ENCODE data around the gene MARCHF6.
A peak's percentile ranks its signal among the peaks of the same experiment; 100 is the strongest.
"Not testable (repeated sequence)": the region's sequence is repeated elsewhere in the genome, so short reads cannot be mapped to it uniquely, and the experiment has no call there.

The MARCHF6 gene

DNA sequence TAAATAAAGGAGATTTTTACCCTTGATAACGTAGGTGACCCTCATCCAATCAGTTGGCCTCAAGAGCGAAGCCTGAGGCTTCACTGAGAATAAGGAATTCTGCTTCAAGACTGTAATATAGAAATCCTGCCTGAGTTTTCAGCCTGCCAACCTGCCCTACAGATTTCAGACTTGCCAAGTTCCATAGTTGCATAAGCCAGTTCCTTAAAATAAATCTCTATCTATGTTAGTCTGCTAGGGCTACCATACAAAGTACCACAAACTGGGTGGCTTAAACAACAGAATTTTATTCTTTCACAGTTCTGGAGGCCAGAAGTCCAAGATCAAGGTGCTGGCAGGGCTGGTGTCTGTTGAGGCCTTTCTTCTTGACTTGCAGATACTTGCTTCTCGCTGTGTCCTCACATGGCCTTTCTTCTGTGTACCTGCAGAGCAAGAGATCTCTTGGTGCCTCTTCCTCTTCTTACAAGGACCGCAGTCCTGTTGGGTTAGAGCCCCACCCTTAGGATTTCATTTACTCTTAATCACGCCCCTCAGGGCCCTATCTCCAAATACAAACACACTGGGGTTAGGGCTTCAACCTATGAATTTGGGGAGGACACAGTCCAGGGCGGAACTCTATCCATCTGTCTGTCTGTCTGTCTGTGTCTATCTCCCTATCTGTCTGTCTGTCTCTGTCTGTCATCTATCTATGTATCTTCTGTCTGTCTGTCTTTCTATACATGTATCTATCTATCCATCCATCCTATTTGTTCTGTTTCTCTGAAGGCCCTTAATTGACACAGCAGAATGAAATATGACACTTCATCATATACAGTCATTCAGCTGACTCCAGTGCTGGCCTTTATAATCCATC is 28.8 kb upstream of the MARCHF6 start:
- DNase-seq: no peak

DNA sequence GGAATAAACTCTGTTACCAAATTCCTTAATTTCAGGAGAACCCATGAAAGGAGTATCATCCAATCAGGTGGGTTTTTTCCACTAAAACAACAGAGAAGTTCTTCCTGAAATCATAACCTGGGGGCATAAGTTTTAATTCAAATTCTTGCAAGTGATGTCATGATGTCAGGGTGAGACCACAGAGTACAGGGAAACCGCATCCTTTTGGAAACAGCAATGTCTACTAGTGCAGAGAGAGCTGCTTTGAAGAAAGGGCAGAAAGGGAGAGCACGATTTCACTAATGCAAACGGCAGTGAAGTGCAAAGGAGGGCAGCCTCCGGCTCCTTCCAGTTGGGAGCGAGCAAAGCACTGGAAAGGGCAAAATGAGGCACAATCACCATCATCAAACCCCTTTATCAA is 25.2 kb upstream of the MARCHF6 start:
- DNase-seq: no peak

DNA sequence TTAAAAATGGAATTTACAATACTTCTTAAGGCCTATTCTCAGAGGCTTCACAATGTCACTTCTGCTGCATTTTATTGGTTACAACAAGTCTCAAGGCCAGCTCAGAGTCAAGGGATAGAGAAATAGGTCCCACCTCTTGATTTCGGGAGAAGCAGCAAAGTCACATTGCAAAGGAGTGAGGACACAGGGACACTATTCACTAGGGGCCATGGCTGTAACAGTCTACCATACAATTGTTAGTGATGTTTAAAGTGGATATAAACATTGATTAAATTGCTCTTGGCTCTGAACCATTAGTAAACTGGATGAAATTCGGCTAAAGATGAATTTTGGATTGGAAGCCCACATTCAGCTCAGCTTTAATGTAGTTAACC is 24.1 kb upstream of the MARCHF6 start:
- DNase-seq: no peak

DNA sequence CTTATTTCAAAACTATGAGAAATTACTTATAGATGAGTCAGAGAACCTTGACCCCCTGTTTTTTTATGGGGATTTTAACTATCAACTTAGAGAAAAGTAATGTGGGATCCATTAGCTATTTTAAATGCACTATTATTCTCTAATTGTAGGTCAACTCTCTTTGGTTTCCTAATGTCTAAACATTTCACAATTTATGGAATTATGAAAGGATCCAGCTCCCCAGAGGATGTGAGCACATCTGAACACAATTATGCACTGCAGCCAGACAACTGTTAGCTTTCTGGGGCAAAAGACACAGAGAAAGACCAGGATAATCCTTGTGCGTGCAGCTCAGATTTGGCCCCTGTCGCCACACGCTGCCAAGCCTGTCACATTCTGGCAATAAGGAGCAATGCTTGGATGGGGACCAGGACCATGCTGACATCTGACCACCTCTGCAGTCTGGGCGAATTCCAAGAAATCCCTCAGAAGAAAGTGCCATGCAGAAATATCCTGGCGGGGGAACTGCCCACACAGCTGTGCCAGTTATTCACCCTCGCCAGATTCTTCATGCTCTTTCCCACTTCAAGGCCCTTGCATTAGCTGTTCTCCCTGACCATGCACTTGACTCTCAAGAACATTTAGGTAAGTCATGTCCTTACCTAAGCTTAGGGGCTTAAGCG is 23.5 kb upstream of the MARCHF6 start:
- no peak for DNase-seq

DNA sequence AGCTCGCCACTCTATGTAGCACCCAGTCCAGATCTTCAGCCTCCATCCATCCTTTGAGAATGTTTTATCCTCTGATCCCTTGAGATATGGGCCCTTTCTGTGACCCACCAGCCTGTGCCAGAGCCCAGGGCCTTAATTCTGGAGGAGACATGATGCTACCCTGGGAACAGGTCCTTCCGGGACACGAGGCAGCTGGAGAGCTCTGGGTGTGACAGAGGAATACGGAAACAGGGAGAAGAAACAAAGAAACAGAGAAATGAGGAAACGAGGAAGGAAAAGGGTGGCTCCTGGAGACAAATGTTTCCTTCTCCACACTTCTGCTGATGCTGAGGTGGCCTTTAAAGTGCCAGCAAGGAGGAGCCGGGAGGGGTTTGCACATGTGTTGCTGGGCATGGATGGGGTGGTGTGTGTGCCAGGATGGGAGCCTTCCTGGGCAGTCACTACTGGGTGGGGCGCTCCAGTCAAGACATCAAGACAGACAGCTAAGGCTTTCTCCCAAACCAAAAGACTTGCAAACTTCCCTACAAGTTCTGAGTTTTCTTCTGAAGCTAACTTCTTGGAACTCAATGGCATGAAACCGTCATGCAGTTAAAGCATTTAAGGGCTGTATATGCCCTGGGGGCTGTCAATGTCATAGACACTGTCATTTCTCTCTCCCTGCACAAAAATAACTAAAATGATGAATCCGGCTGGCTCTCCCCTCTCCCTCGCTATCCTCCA is 22.8 kb upstream of the MARCHF6 start:
- no peak for DNase-seq

DNA sequence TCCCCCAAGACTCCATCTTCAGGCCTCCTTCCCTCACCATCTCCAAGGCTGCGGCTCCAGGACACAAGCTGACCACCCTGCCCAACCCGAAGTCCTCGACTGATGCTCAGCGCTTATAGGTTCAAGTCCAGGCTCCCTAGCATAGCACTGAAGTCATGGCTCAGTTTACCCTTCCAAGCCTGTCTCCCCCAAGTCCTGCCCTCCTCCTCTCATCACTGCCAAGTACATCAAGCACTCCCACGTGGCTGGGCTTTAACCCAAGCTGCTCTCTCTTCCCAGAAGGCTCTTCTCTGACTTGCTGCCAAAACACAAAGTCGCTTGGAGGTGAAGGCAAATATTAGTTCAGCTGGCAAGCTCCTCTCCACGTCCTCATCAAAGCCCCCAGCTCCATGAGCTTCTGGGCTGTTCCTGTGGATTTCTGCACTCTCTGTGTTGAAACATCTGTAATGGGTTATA is 22.1 kb upstream of the MARCHF6 start:
- DNase-seq: no peak

DNA sequence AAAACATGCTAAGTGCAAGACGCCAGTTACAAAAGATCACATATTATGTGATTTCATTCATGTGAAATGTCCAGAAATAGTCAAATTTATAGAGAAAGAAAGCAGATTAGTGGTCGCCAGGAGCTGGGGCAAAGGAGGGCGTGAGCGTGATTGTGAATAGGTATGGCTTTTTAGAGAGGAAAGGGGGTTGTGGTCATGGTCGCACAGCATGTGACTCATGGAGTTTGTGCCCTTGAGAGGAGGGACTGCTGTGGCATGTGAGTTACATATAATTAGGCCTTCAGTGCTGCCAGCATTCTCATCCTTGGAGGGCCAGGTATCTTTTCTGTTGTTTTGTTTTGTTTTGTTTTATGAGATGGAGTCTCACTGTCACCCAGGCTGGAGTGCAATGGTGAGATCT is 21.2 kb upstream of the MARCHF6 start:
- DNase-seq: no peak

DNA sequence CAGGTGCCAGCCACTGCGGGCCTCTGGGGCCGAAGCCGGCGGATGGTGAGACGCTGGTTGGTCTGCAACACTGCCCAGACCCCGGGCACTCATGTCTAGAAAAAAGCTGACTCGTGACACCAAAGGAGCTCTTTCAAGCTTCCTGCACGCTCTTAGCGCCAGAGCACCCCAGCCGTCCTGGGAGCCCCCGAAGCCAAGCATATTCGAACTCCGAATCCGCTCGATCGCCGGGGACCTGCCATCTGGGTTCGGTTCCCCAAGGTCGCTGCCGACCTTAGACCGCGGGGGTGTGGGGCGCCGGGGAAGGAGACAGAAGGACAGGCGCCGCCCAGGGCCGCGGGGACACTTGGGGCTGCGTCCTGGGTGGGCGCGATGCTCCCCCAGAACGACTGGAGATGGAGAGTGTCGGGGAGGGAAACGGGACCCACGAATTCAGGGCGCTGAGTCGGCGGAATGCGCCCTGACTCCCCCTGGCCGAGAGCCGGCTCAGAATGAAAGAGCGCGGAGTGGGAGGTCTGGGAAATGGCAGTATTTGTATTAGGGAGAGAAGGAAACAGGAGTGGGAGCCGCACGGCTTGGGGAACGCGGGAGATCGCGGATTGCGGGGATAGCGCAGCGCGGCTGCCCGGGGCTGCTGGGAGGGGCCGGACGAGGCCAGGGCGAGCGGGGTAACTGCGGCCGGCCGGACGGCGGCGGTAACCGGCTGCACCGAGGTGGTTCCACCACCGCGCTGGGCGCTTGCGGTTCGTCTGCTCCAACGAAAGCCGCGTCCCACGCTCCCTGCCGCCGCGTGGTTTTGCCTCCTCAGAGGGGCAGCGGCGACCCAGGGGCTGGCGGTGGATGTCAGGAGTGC is 20.1 kb upstream of the MARCHF6 start:
- DNase-seq: peak in 1 of 2 experiments; percentile 64

DNA sequence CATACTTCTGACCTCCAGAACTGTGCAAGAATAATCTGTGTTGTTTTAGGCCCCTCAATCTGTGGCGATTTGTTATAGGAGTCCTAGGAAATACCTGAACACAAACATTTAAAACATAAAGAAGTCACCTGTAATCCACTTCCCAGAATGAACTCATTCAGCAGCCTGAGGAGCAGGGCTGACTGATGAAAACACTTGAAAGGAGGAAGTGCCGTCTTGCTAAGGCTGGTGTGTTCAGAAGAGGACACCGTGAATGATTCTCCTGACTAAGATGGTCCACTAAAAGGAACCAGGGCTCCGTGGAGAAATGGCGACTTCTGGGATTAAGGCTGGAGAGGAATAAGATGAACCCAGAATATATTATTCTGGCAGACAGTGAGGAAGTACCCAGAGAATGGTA is 18.7 kb upstream of the MARCHF6 start:
- no peak for DNase-seq

DNA sequence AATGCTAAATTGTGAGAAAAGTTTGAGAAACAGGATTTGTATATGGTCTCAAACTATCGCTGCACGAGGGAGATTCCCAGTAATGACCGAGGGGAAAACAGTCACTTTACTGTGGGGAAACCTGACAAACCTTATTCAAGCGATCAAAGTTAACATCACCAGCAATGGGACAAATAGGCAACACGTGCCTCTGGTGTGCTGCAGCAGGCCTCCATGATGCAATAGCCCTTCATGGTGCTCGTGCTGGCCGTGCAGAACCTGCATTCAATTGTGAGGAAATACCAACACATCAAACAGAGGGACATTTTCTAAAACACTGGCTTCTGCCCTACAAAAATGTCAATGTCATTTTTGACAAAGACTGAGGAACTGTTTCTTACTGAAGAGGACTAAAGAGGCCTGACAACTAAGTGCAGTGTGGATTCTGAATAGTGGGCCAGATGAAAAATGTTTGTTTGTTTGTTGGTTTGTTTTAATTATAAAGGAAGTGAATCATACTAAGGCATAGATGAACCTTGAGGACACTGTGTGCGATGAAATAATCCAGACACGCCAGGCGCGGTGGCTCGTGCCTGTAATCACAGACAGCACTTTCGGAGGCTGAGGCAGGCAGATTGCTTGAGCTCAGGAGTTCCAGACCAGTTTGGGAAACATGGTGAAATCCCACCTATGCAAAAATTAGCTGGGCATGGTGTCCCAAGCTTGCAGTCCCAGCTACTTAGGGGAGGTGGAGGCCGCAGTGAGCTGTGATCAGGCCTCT is 17.6 kb upstream of the MARCHF6 start:
- DNase-seq: no peak

DNA sequence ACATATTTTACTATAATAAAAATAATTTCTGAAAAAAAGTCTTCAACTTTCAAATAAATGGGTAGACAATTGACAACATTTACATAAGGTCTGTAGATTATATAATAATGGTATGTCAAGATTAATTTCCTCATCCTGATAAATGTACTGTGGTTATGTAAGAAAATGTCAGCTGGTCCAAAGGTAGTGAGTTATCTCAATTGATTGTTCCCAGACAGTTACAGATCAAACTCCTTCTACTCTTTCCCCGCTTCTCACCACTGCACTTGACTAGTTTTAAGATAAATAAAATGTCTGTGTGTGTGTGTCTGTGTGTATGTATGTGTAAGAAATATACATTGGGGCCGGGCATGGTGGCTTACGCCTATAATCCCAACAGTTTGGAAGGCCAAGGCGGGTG is 16.4 kb upstream of the MARCHF6 start:
- no peak for DNase-seq

DNA sequence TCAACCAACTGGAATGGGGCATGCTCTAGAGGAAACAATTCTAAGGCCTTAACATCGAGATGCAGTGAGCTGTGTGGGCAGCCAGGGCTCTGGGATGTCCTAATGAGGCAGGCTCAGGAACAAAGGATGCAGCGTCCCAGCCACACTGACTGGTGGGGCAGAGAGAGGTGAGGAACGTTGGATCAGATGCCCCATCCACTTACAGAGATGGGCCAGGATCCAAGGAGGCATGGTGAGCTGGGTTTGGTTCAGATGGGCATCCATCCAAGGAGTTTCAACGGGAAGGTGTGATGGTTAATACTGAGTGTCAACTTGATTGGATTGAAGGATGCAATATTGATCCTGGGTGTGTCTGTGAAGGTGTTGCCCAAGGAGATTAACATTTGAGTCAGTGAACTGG is 15.5 kb upstream of the MARCHF6 start:
- DNase-seq: no peak

DNA sequence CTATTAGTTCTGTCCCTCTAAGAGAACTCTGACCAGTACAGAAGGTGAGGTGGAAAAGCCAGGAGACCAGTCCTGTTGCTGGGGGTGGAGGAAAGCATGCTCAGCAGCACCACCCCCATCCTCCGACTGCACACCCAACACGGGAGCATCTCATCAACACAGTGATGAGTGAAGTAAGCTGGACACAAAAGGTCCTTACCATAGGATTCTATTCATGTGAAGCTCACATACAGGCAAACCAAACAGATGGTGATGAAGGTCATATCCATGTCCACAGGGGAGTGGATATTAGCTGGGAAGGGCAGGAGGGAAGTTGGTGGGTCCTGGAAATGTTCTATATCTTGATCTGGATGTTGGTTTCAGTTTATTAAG is 14.8 kb upstream of the MARCHF6 start:
- DNase-seq: no peak

DNA sequence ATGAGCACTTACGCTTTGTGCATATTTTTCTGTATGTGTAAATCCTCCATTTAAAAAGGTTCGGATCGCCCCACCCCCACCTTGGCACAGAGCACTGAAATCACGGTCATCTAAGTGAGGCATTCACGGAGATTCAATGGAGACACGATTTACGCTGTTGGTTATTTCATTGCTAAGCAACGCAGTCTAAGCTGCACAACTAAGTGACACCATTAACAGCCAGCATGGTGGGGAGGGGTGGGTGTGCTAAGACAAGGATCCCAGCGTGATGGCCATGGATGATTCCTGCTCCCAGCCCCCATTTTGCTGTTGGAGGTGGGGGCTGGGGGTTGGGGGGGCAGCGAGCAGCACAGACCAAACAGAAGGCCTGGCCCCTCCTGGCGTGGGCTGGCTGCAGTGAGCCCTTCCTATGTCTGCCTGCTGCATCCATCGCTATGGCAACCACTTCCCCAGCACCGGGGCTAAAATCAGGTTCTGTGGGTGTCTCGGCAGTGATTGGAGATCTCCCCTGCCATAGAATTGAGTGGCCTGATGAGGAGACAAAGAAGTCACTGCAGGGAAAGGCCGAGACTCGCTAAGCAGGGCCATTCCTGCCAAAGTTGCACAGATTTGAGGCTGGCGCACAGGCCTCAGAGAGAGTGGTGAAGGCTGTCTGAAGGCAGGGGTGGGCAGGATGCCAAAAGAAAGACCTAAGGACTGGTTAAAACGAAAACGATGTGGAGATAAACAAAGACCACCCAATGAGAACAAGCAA is 14.3 kb upstream of the MARCHF6 start:
- no peak for DNase-seq

DNA sequence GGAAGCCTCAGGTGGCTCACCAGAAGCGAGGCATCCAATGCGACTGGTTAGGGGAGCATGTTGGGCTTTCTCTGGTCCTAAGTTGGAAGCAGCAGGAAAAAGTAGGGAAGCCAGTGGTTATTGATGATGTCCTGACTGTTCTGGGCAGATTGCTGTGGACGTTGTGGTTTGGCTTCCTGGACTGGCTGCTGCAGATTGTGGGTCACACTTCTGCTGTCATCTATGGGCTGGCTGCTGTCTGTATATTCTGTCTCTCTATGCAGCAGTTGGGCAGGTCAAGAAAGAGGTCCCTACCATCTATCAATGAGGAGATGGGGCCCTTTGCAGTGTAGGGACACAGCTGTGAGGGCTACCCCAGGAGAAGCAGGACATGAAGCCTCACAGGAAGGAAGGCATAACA is 13.5 kb upstream of the MARCHF6 start:
- DNase-seq: no peak

DNA sequence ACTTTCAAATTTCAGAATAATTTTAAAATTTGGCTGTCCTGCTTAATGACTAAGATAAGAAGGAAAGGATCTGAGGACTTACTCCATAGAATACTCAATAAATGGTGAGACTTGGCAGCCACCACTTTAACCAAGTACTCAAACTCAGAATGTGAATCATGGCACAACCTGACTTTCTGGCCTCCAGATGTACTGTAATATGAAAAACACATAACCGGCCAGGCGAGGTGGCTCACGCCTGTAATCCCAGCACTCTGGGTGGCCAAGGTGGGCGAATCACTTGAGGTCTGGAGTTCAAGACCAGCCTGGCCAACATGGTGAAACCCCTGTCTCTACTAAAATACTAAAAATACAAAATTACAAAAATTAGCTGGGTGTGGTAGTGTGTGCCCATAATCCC is 10.0 kb upstream of the MARCHF6 start:
- DNase-seq: no peak

DNA sequence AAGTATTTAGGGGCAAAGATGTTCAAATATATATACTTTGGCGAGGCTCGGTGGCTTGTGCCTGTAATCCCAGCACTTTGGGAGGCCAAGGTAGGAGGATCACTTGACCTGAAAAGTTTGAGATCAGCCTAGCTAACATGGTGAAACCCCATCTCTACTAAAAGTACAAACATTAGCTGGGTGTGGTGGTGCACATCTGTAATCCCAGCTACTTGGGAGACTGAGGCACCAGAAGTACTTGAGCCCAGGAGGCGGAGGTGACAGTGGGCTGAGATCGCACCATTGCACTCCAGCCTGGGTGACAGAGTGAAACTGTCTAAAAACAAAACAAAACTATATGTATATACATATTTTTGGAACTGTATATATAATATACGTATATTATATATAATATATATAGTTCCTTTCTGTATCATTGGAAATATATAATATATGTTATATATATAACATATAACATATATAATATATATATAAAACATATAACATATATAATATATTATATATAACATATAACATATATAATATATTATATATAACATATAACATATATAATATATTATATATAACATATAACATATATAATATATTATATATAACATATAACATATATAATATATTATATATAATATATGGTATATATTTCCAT is 8.9 kb upstream of the MARCHF6 start:
- DNase-seq: not testable (repeated sequence)

DNA sequence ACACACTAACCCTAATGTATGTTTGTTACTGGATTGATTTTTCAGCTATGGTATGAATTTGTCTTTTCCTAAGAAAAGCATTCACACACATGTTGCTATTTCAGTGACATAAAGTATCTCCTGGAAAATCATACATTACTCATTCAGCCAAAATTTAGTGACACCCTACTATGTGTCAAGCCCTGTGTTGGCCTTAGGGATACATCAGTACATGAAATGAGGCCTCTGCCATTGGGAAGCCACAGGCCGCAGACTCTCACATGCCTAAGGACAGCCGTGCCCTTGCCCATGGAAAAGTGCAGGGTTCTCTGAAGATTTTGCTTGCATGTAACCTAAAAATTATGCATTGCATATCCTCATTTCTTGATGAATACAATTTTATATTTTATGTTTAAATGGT is 5.2 kb upstream of the MARCHF6 start:
- no peak for DNase-seq

DNA sequence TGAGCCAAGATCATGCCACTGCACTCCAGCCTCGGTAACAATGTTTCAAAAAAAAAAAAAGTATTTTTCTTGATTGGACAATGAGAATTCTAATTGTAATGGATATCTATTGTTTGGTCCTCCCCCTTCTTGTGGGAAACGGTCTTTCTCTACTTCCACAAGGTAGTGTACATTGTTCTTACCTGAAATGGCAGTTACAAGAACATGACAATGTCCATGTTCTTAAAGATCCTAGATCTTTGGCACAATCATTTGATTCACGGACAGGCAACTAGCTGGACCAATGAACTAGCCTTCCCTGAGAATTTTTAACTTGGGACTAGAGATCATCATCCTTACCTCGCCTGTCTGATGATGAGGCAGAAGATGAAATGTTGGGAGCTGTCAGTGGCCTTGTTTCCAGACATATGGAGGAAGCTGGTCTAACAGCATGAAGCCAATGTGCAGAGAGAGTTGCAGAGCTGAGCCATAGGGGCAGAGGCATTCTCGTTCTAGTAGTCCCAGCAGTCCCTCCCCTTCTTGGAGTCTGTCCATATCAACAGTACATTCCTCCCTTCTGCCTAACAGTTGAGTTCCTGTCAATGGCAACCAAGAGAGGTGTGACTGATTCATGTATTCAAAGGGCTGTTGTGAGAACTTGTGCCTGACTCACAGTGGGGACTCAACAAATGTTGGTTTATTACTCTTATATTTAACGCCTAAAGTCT is 2.1 kb upstream of the MARCHF6 start:
- DNase-seq: no peak

DNA sequence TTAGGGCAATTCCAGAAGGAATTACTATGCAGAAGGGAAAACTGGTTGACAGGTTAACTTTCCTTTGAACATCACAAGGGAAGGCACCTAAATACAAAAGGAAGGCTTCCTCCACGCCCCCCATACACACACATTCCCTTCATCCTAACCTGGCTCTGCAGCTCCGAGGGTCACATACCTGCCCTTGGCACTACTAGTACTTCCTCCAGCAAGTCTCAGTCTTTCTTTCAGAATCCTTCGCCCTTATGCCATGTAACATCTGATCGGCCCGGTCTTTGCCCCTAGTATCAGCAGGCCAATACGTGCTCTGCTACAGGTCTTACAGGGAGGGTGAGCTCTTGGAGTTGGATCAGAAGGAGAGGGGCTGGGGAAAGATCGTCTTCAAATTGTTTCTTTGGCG is 1.6 kb upstream of the MARCHF6 start:
- DNase-seq: no peak
